Measurements from ENCODE around the gene AKAP6.

Gene AKAP6

DNA sequence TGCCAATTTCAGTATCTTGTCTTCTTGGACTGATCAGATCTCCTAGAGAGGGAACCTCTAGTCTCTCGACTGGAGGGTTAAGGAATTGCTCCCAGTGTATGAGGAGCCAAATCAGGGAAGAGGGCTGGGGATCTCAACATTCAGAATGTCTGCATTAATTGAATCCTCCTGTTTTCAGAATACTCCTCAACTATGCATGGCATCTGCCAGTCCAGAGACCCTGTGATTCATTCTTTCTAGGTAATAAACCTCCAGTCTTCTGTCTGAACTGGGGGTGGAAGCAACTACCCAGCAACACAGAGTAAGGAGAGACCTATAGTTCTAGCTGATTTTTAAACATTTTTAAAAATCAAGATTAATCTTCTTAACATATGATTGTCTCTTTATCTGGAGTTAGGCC, 92.7 kb downstream of the AKAP6 start:
- Histone ChIP-seq H3K4me1 (ENCODE audit: insufficient read depth, low read length, severe bottlenecking) (no peaks in the 10 kb centered on the region), H3F3A (ENCODE audit: insufficient read depth, low read length) (no peaks in the 10 kb centered on the region), H3K4me2 (ENCODE audit: low read length) (no peak overlapping the region), H3K9me2 (ENCODE audit: low read depth, low read length) (no peaks in the 10 kb centered on the region), H2AFZ (ENCODE audit: low read length) (no peak overlapping the region), H3K36me3 (ENCODE audit: insufficient read depth, low read length) (no peaks in the 10 kb centered on the region), H3K9ac (ENCODE audit: low read length) (no peak overlapping the region), H3K4me3 (ENCODE audit: low read depth, low read length, poor library complexity, severe bottlenecking) (no peak overlapping the region), H4K20me1 (ENCODE audit: insufficient read depth, low read length) (no peaks in the 10 kb centered on the region), H3K27ac (ENCODE audit: low read depth, low read length, poor library complexity, severe bottlenecking) (no peak overlapping the region), H3K79me2 (ENCODE audit: insufficient read depth, low read length) (no peaks in the 10 kb centered on the region), H3K9me3 (ENCODE audit: low read length) (no peaks in the 10 kb centered on the region), H3K27me3 (ENCODE audit: insufficient read depth, low read length) (no peaks in the 10 kb centered on the region)
- TF ChIP-seq, protein P1, sequence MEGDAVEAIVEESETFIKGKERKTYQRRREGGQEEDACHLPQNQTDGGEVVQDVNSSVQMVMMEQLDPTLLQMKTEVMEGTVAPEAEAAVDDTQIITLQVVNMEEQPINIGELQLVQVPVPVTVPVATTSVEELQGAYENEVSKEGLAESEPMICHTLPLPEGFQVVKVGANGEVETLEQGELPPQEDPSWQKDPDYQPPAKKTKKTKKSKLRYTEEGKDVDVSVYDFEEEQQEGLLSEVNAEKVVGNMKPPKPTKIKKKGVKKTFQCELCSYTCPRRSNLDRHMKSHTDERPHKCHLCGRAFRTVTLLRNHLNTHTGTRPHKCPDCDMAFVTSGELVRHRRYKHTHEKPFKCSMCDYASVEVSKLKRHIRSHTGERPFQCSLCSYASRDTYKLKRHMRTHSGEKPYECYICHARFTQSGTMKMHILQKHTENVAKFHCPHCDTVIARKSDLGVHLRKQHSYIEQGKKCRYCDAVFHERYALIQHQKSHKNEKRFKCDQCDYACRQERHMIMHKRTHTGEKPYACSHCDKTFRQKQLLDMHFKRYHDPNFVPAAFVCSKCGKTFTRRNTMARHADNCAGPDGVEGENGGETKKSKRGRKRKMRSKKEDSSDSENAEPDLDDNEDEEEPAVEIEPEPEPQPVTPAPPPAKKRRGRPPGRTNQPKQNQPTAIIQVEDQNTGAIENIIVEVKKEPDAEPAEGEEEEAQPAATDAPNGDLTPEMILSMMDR (IDR thresholded peaks at IDR 0.05; ENCODE audit: low read length), result no peak
- TF ChIP-seq EZH2 (IDR thresholded peaks at IDR 0.05; ENCODE audit: borderline replicate concordance, low read length), result no peak

DNA sequence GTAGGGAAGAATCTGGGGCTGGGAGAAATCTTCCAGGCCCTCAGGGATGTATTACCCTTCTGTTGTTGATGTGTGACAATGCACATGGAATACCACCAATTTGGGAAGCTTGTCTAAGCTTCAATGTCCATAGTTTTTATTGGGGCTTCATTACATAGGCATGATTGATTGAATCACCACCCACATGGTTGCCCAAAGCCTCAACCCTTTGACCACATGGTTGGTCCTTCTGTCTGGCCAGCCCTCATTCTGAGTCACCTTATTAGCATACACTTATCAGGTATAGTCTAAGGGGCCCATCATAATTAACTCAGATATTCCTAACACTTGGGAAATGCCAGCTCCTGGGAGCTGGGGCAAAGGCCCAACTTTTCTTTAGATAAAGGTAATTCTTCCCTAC, 93.3 kb downstream of the AKAP6 start:
- H3K9me3 ChIP-seq (ENCODE audit: low read length), result no peaks in the 10 kb centered on the region
- no peaks in the 10 kb centered on the region for H3K27me3 ChIP-seq (ENCODE audit: insufficient read depth, low read length)
- no peak overlapping the region for H3K27ac ChIP-seq (ENCODE audit: low read depth, low read length, poor library complexity, severe bottlenecking)
- H3K4me3 ChIP-seq (ENCODE audit: low read depth, low read length, poor library complexity, severe bottlenecking), result no peak overlapping the region
- H4K20me1 ChIP-seq (ENCODE audit: insufficient read depth, low read length), result no peaks in the 10 kb centered on the region
- H3K4me1 ChIP-seq (ENCODE audit: insufficient read depth, low read length, severe bottlenecking), result no peaks in the 10 kb centered on the region
- no peak overlapping the region for H3K4me2 ChIP-seq (ENCODE audit: low read length)
- no peaks in the 10 kb centered on the region for H3K9me2 ChIP-seq (ENCODE audit: low read depth, low read length)
- H3K9ac ChIP-seq (ENCODE audit: low read length), result no peak overlapping the region
- H3K79me2 ChIP-seq (ENCODE audit: insufficient read depth, low read length), result no peaks in the 10 kb centered on the region
- no peak overlapping the region for H2AFZ ChIP-seq (ENCODE audit: low read length)
- H3K36me3 ChIP-seq (ENCODE audit: insufficient read depth, low read length), result no peaks in the 10 kb centered on the region
- H3F3A ChIP-seq (ENCODE audit: insufficient read depth, low read length), result no peaks in the 10 kb centered on the region
- TF ChIP-seq EZH2 (IDR thresholded peaks at IDR 0.05; ENCODE audit: borderline replicate concordance, low read length), result no peak
- TF ChIP-seq, protein P1 (IDR thresholded peaks at IDR 0.05; ENCODE audit: low read length), result no peak

DNA sequence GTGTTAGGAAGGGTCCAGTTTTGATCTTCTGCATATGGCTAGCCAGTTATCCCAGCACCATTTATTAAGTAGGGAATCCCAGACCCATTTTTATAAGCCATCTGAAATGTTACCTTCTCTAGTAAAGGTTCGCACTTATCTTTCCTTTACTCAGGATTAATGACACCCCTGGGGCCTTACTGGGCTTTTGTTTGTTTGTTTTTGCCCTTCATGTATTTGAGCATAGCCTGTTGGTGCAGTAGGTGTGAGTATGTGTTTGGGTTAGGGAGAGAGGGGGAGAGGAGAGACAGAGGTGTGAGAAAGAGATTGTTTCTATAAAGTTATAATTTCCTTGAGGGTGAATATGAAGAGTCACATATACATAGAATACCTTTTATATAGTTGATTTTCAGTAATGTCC, 96.9 kb downstream of the AKAP6 start:
- Histone ChIP-seq H3K4me1 (ENCODE audit: insufficient read depth, low read length, severe bottlenecking) (no peaks in the 10 kb centered on the region), H3K27ac (ENCODE audit: low read depth, low read length, poor library complexity, severe bottlenecking) (no peak overlapping the region), H3K36me3 (ENCODE audit: insufficient read depth, low read length) (no peaks in the 10 kb centered on the region), H3K9ac (ENCODE audit: low read length) (no peak overlapping the region), H4K20me1 (ENCODE audit: insufficient read depth, low read length) (no peaks in the 10 kb centered on the region), H3K9me2 (ENCODE audit: low read depth, low read length) (no peaks in the 10 kb centered on the region), H3K9me3 (ENCODE audit: low read length) (no peaks in the 10 kb centered on the region), H3K27me3 (ENCODE audit: insufficient read depth, low read length) (no peaks in the 10 kb centered on the region), H3F3A (ENCODE audit: insufficient read depth, low read length) (no peaks in the 10 kb centered on the region), H2AFZ (ENCODE audit: low read length) (no peak overlapping the region), H3K4me2 (ENCODE audit: low read length) (no peak overlapping the region), H3K79me2 (ENCODE audit: insufficient read depth, low read length) (no peaks in the 10 kb centered on the region), H3K4me3 (ENCODE audit: low read depth, low read length, poor library complexity, severe bottlenecking) (no peak overlapping the region)
- TF ChIP-seq, protein P1 (IDR thresholded peaks at IDR 0.05; ENCODE audit: low read length), result no peak
- no peak for TF ChIP-seq EZH2 (IDR thresholded peaks at IDR 0.05; ENCODE audit: borderline replicate concordance, low read length)
